ENCODE results near the gene MTF2.
A peak's percentile ranks its signal among the peaks of the same experiment; 100 is the strongest.
"Not testable (repeated sequence)": the region's sequence is repeated elsewhere in the genome, so short reads cannot be mapped to it uniquely, and the experiment has no call there.

Gene MTF2

DNA sequence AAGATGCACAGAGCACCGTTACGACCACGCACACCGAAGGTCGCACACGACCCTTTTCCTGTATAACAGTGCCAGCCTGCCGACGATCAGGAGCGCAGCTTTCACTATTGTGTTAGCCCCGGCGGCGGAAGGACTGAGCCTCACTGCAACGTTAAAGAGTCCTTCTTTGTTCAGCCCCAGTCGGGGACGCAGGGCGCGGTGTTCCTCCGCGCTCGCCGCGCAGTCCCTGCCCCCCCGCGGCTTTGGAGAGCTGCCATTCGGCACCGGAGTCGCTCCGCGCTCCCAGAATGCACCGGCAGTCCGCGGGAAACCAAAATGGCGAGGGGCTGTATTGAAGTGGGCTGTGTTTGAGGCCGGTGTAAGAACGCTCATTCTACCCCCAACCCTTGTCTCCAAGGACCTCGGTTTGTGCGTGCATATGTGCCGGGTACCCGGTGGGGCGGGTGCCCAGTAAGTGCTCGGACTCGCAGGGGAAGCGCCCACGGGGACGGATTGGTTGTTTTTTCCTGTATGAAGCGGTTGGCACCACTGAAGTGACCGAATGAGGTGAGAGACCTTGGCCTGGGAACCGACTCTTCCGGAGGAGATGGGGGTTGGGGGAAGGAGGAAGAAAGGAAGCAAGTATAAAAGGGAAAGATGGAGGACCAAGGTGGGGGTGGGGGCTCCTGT lies at the start of gene MTF2:
TSS of gene MTF2 (plus strand) at position 298 of the 669 bp plus-strand sequence. CDS start at position 542, 244 bp downstream.
- H3K4me1 Mint-ChIP-seq (ENCODE audit: low read depth): peaks cover 36% of the 10 kb centered on the region
- peaks cover 16% of the 10 kb centered on the region for H3K36me3 Mint-ChIP-seq (ENCODE audit: low read depth)
- peak within 1 kb of the TSS; percentile 95 for H3K4me3 Mint-ChIP-seq
- peaks cover 9% of the 10 kb centered on the region for H3K9me3 Mint-ChIP-seq
- peak; percentile 94 for DNase-seq (ENCODE audit: low spot score)
- H3K27me3 Mint-ChIP-seq (ENCODE audit: low read depth): no peaks in the 10 kb centered on the region
- H3K27ac Mint-ChIP-seq: peak within 1 kb of the TSS; percentile 90

DNA sequence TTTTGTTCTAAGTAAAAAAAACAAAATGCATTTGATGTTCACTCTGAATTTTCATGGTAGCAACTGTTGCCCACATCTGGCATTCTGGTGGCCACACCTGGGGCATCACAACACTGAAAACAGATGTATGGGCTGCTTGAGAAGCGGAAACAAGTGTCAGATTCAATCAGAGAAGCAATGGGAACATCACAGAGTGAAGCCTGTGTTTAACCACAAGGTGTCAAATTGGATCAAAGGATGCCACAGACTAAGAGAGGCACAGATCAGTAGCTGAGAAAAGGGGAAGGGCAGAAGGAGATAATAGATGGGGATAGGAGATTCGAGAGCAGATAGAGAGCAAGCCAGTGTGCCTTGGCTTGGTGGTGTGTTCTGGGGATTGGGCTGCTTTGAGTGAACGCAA lies 49.8 kb upstream of the MTF2 start:
- Mint-ChIP-seq H3K4me3 (peak overlapping the region; percentile 31), H3K27me3 (ENCODE audit: low read depth) (peaks cover 14% of the 10 kb centered on the region), H3K4me1 (ENCODE audit: low read depth) (peaks cover 26% of the 10 kb centered on the region), H3K27ac (peak overlapping the region; percentile 32), H3K36me3 (ENCODE audit: low read depth) (no peaks in the 10 kb centered on the region), H3K9me3 (no peaks in the 10 kb centered on the region)
- peak; percentile 18 for DNase-seq (ENCODE audit: low spot score)

GRCh38 chr1:93030191-93030590 lies 48.9 kb upstream of the MTF2 start:
- not testable (repeated sequence) for H3K9me3 Mint-ChIP-seq; H3K4me3 Mint-ChIP-seq; H3K27ac Mint-ChIP-seq; H3K36me3 Mint-ChIP-seq (ENCODE audit: low read depth); DNase-seq (ENCODE audit: low spot score)
- peaks cover 12% of the 10 kb centered on the region for H3K27me3 Mint-ChIP-seq (ENCODE audit: low read depth)
- H3K4me1 Mint-ChIP-seq (ENCODE audit: low read depth): peaks cover 26% of the 10 kb centered on the region

- no peak for DNase-seq (ENCODE audit: low spot score)
- peaks cover 8% of the 10 kb centered on the region for H3K27me3 Mint-ChIP-seq (ENCODE audit: low read depth)
- H3K27ac Mint-ChIP-seq: no peak overlapping the region
- H3K4me1 Mint-ChIP-seq (ENCODE audit: low read depth): peaks cover 26% of the 10 kb centered on the region
- no peaks in the 10 kb centered on the region for H3K9me3 Mint-ChIP-seq
- no peak overlapping the region for H3K4me3 Mint-ChIP-seq
- H3K36me3 Mint-ChIP-seq (ENCODE audit: low read depth): no peaks in the 10 kb centered on the region
Observed at GRCh38 chr1:93031711-93032110, 47.4 kb upstream of the MTF2 start.

GRCh38 chr1:93033029-93033428 lies 46.1 kb upstream of the MTF2 start:
- H3K4me1 Mint-ChIP-seq (ENCODE audit: low read depth): peaks cover 31% of the 10 kb centered on the region
- H3K4me3 Mint-ChIP-seq: no peak overlapping the region
- no peaks in the 10 kb centered on the region for H3K9me3 Mint-ChIP-seq
- H3K27me3 Mint-ChIP-seq (ENCODE audit: low read depth): peaks cover 2% of the 10 kb centered on the region
- DNase-seq (ENCODE audit: low spot score): no peak
- H3K36me3 Mint-ChIP-seq (ENCODE audit: low read depth): no peaks in the 10 kb centered on the region
- peak overlapping the region; percentile 1 for H3K27ac Mint-ChIP-seq

DNA sequence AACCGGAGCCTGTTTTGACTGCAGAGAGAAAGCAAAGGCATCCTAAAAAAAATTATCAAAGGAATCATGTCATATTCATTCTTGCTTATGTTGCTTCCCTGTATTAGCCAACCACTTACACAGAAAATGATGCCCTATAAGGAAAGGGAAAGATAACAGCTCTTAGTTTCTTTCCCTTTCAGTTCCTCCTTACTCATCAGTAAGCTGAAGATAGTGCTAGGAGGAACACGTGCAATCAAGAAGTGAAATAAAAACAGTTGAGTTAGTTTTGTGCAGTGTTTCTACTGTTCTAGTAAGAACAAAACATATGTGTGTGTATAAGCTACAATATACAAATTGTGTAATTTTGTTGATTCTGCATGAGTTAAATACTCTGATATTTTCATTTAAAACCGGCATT lies 45.3 kb upstream of the MTF2 start:
- no peak overlapping the region for H3K27ac Mint-ChIP-seq
- H3K36me3 Mint-ChIP-seq (ENCODE audit: low read depth): no peaks in the 10 kb centered on the region
- H3K4me1 Mint-ChIP-seq (ENCODE audit: low read depth): peaks cover 33% of the 10 kb centered on the region
- no peaks in the 10 kb centered on the region for H3K9me3 Mint-ChIP-seq
- no peak for DNase-seq (ENCODE audit: low spot score)
- no peak overlapping the region for H3K4me3 Mint-ChIP-seq
- no peaks in the 10 kb centered on the region for H3K27me3 Mint-ChIP-seq (ENCODE audit: low read depth)

GRCh38 chr1:93034397-93034796 lies 44.7 kb upstream of the MTF2 start:
- Mint-ChIP-seq H3K4me3 (no peak overlapping the region), H3K27ac (no peak overlapping the region), H3K36me3 (ENCODE audit: low read depth) (no peaks in the 10 kb centered on the region), H3K9me3 (no peaks in the 10 kb centered on the region), H3K27me3 (ENCODE audit: low read depth) (no peaks in the 10 kb centered on the region), H3K4me1 (ENCODE audit: low read depth) (peaks cover 33% of the 10 kb centered on the region)
- no peak for DNase-seq (ENCODE audit: low spot score)

GRCh38 chr1:93036672-93037071 lies 42.4 kb upstream of the MTF2 start:
- H3K4me3 Mint-ChIP-seq: no peak overlapping the region
- no peak overlapping the region for H3K27ac Mint-ChIP-seq
- no peaks in the 10 kb centered on the region for H3K27me3 Mint-ChIP-seq (ENCODE audit: low read depth)
- DNase-seq (ENCODE audit: low spot score): no peak
- H3K36me3 Mint-ChIP-seq (ENCODE audit: low read depth): no peaks in the 10 kb centered on the region
- H3K9me3 Mint-ChIP-seq: no peaks in the 10 kb centered on the region
- peaks cover 32% of the 10 kb centered on the region for H3K4me1 Mint-ChIP-seq (ENCODE audit: low read depth)

DNA sequence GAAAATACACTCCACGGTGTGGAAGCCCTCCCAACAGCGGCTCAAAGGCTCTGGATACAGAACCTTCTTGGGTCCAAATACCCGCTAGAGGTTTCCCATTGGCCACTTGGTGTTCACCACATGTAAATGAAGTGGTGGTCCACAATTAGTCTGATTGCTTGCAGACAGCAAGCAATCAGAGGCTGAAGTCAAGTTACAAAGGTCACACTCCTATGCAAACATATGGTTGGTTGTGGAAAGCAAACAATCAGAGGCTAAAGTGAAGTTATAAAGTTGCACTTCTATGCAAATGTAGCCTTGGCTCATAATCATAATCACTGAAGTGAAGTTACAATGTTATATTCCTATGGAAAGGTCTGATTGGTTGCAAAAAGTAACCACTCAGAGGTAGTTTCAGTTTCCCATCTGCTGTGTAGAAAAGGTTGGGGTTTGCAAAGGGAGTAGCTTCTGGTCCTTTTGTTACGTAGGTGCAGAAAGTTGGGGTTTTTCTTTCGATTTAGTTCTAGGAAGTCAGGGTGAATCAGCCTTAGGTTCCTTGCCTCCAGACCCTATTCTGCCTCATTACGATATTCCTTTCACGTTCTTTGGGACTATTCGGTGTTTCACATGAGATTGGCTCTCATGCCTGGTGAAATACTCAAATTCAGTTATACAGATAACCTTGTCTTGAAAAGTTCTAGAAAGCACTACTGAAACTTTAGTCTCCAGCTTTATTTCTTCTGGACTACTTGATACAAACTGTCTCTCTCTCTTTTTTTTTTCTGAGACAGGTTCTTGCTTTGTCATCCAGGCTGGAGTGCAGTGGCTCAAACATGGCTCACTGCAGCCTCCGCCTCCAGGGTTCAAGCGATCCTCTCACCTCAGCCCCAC lies 36.7 kb upstream of the MTF2 start:
- Mint-ChIP-seq H3K4me1 (ENCODE audit: low read depth) (peaks cover 30% of the 10 kb centered on the region), H3K36me3 (ENCODE audit: low read depth) (no peaks in the 10 kb centered on the region), H3K27me3 (ENCODE audit: low read depth) (no peaks in the 10 kb centered on the region), H3K4me3 (peak overlapping the region; percentile 84), H3K27ac (peak overlapping the region; percentile 96), H3K9me3 (no peaks in the 10 kb centered on the region)
- DNase-seq (ENCODE audit: low spot score): peak; percentile 63

DNA sequence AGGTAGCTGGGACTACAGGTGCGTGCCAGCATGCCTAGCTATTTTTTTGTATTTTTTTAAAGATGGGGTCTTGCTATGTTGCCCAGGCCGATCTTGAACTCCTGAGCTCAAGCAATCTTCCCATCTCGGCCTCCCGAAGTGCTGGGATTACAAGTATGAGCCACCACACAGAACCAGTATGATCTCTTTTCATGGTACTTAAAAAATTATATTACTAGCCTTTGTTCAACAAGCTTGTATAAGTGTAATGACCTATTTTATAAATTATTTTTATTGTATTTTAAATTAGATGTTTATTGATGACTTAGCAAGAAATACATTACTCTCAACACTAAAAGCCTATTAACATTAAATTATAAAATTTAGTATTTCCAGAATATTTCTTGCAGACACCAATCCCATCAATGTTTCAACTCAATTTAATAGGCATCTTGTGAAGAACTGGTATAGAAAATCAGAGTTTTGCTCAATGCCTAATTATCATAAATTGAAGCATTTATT lies 36.0 kb upstream of the MTF2 start:
- H3K36me3 Mint-ChIP-seq (ENCODE audit: low read depth): no peaks in the 10 kb centered on the region
- H3K27me3 Mint-ChIP-seq (ENCODE audit: low read depth): no peaks in the 10 kb centered on the region
- peak overlapping the region; percentile 84 for H3K4me3 Mint-ChIP-seq
- peaks cover 24% of the 10 kb centered on the region for H3K4me1 Mint-ChIP-seq (ENCODE audit: low read depth)
- H3K27ac Mint-ChIP-seq: peak overlapping the region; percentile 96
- DNase-seq (ENCODE audit: low spot score): no peak
- H3K9me3 Mint-ChIP-seq: no peaks in the 10 kb centered on the region

- no peak overlapping the region for H3K27ac Mint-ChIP-seq
- no peaks in the 10 kb centered on the region for H3K36me3 Mint-ChIP-seq (ENCODE audit: low read depth)
- H3K27me3 Mint-ChIP-seq (ENCODE audit: low read depth): no peaks in the 10 kb centered on the region
- H3K4me3 Mint-ChIP-seq: no peak overlapping the region
- no peak for DNase-seq (ENCODE audit: low spot score)
- H3K4me1 Mint-ChIP-seq (ENCODE audit: low read depth): peaks cover 3% of the 10 kb centered on the region
- H3K9me3 Mint-ChIP-seq: no peaks in the 10 kb centered on the region
Observed at GRCh38 chr1:93047618-93048017, 31.5 kb upstream of the MTF2 start.

GRCh38 chr1:93051961-93052360 lies 27.1 kb upstream of the MTF2 start:
- H3K9me3 Mint-ChIP-seq: no peaks in the 10 kb centered on the region
- H3K27me3 Mint-ChIP-seq (ENCODE audit: low read depth): peaks cover 11% of the 10 kb centered on the region
- no peaks in the 10 kb centered on the region for H3K36me3 Mint-ChIP-seq (ENCODE audit: low read depth)
- H3K4me3 Mint-ChIP-seq: no peak overlapping the region
- no peak for DNase-seq (ENCODE audit: low spot score)
- H3K4me1 Mint-ChIP-seq (ENCODE audit: low read depth): no peaks in the 10 kb centered on the region
- H3K27ac Mint-ChIP-seq: no peak overlapping the region

GRCh38 chr1:93056214-93056613 lies 22.9 kb upstream of the MTF2 start:
- Mint-ChIP-seq H3K4me3 (no peak overlapping the region), H3K4me1 (ENCODE audit: low read depth) (no peaks in the 10 kb centered on the region), H3K36me3 (ENCODE audit: low read depth) (no peaks in the 10 kb centered on the region), H3K9me3 (no peaks in the 10 kb centered on the region), H3K27me3 (ENCODE audit: low read depth) (peaks cover 30% of the 10 kb centered on the region), H3K27ac (no peak overlapping the region)
- DNase-seq (ENCODE audit: low spot score): no peak

- H3K36me3 Mint-ChIP-seq (ENCODE audit: low read depth): no peaks in the 10 kb centered on the region
- no peak overlapping the region for H3K27ac Mint-ChIP-seq
- H3K9me3 Mint-ChIP-seq: no peaks in the 10 kb centered on the region
- H3K27me3 Mint-ChIP-seq (ENCODE audit: low read depth): peaks cover 32% of the 10 kb centered on the region
- no peaks in the 10 kb centered on the region for H3K4me1 Mint-ChIP-seq (ENCODE audit: low read depth)
- DNase-seq (ENCODE audit: low spot score): no peak
- no peak overlapping the region for H3K4me3 Mint-ChIP-seq
Observed at GRCh38 chr1:93056649-93057048, 22.4 kb upstream of the MTF2 start.
